MM.1S (cell line): ENCODE results near the gene PSMC4.

Experiments
- DNase-seq: peaks from one replicate; pipeline ENCODE4 v3.0.0-alpha.2; 2015
- H2AFZ ChIP-seq: fragments of 300-600 bp; sonication (generic); 2 replicates; pipeline ENCODE4 v1.6.0; 2016; ENCODE audit warnings: antibody characterized with exemption, low read length
- H3F3A ChIP-seq: fragments of 300-600 bp; sonication (generic); 2 replicates; pipeline ENCODE4 v1.6.1; 2016; ENCODE audit warnings: mild to moderate bottlenecking, antibody characterized with exemption, low read length, moderate library complexity, mixed read lengths; ENCODE audit not compliant: insufficient read depth
- H3K27ac ChIP-seq: fragments of 300-600 bp; sonication (generic); 2 replicates; pipeline ENCODE4 v1.5.1; 2016; ENCODE audit warnings: mild to moderate bottlenecking, low read length
- H3K27me3 ChIP-seq: fragments of 300-600 bp; sonication (generic); replicated peaks from 2 replicates; pipeline ENCODE4 v1.6.0; 2016; ENCODE audit warnings: low read length; ENCODE audit not compliant: insufficient read depth
- H3K36me3 ChIP-seq: fragments of 300-600 bp; sonication (generic); replicated peaks from 2 replicates; pipeline ENCODE4 v1.6.1; 2016; ENCODE audit warnings: mild to moderate bottlenecking, low read length, mixed read lengths; ENCODE audit not compliant: insufficient read depth
- H3K4me1 ChIP-seq: fragments of 300-600 bp; sonication (generic); 2 replicates; pipeline ENCODE4 v1.6.1; 2016; ENCODE audit warnings: low read length, mixed read lengths
- H3K4me2 ChIP-seq: fragments of 300-600 bp; sonication (generic); 2 replicates; pipeline ENCODE4 v1.6.0; 2016; ENCODE audit warnings: low read depth, low read length
- H3K4me3 ChIP-seq: fragments of 300-600 bp; sonication (generic); 2 replicates; pipeline ENCODE4 v1.5.1; 2016; ENCODE audit warnings: low read length, mixed read lengths
- H3K79me2 ChIP-seq: fragments of 300-600 bp; sonication (generic); 2 replicates; pipeline ENCODE4 v1.6.1; 2016; ENCODE audit warnings: mixed run types, low read length, mixed read lengths
- H3K9ac ChIP-seq: fragments of 300-600 bp; sonication (generic); 2 replicates; pipeline ENCODE4 v1.6.1; 2016; ENCODE audit warnings: low read length, mixed read lengths
- H3K9me2 ChIP-seq: fragments of 300-600 bp; sonication (generic); replicated peaks from 2 replicates; pipeline ENCODE4 v1.6.1; 2016; ENCODE audit warnings: mild to moderate bottlenecking, low read length, mixed read lengths; ENCODE audit not compliant: insufficient read depth
- H3K9me3 ChIP-seq: fragments of 300-600 bp; sonication (generic); replicated peaks from 2 replicates; pipeline ENCODE4 v1.6.1; 2016; ENCODE audit warnings: mild to moderate bottlenecking, low read length, mixed read lengths; ENCODE audit not compliant: insufficient read depth
- H4K20me1 ChIP-seq: fragments of 300-600 bp; sonication (generic); 2 replicates; pipeline ENCODE4 v1.6.1; 2016; ENCODE audit warnings: mild to moderate bottlenecking, low read length, moderate library complexity, mixed read lengths; ENCODE audit not compliant: insufficient read depth
- EZH2 ChIP-seq: fragments of 300-600 bp; sonication (generic); optimal IDR thresholded peaks from 2 replicates; pipeline ENCODE3; 2017; ENCODE audit warnings: low read depth, mild to moderate bottlenecking, antibody characterized with exemption, low read length, mixed read lengths
- EZH2phosphoT487 ChIP-seq: fragments of 300-600 bp; sonication (generic); IDR thresholded peaks from 2 replicates; pipeline ENCODE4 v1.6.1; 2018; ENCODE audit warnings: antibody characterized with exemption, low read length
- TF ChIP-seq, protein P1 (sequence below): fragments of 300-600 bp; sonication (generic); IDR thresholded peaks from 2 replicates; pipeline ENCODE4 v1.5.1; 2016; ENCODE audit warnings: antibody characterized with exemption, low read length, mixed read lengths

Gene PSMC4

GRCh38 chr19:39969266-39969665 is 1.7 kb upstream of the PSMC4 start:
- H3K79me2 ChIP-seq = peaks cover 32% of the 10 kb centered on the region
- no peak overlapping the region for H3K4me2 ChIP-seq
- H3K27ac ChIP-seq = no peak overlapping the region
- H2AFZ ChIP-seq = no peak overlapping the region
- no peaks in the 10 kb centered on the region for H3K9me3 ChIP-seq
- H3K4me3 ChIP-seq = no peak overlapping the region
- no peaks in the 10 kb centered on the region for H3F3A ChIP-seq
- H3K4me1 ChIP-seq = peaks cover 13% of the 10 kb centered on the region
- H4K20me1 ChIP-seq = no peaks in the 10 kb centered on the region
- no peak for DNase-seq
- no peak overlapping the region for H3K9ac ChIP-seq
- H3K27me3 ChIP-seq = no peaks in the 10 kb centered on the region
- TF ChIP-seq EZH2phosphoT487 = no peak
- no peak for TF ChIP-seq EZH2
- TF ChIP-seq, protein P1, sequence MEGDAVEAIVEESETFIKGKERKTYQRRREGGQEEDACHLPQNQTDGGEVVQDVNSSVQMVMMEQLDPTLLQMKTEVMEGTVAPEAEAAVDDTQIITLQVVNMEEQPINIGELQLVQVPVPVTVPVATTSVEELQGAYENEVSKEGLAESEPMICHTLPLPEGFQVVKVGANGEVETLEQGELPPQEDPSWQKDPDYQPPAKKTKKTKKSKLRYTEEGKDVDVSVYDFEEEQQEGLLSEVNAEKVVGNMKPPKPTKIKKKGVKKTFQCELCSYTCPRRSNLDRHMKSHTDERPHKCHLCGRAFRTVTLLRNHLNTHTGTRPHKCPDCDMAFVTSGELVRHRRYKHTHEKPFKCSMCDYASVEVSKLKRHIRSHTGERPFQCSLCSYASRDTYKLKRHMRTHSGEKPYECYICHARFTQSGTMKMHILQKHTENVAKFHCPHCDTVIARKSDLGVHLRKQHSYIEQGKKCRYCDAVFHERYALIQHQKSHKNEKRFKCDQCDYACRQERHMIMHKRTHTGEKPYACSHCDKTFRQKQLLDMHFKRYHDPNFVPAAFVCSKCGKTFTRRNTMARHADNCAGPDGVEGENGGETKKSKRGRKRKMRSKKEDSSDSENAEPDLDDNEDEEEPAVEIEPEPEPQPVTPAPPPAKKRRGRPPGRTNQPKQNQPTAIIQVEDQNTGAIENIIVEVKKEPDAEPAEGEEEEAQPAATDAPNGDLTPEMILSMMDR = no peak
- no peaks in the 10 kb centered on the region for H3K9me2 ChIP-seq
- H3K36me3 ChIP-seq = peaks cover 6% of the 10 kb centered on the region

DNA sequence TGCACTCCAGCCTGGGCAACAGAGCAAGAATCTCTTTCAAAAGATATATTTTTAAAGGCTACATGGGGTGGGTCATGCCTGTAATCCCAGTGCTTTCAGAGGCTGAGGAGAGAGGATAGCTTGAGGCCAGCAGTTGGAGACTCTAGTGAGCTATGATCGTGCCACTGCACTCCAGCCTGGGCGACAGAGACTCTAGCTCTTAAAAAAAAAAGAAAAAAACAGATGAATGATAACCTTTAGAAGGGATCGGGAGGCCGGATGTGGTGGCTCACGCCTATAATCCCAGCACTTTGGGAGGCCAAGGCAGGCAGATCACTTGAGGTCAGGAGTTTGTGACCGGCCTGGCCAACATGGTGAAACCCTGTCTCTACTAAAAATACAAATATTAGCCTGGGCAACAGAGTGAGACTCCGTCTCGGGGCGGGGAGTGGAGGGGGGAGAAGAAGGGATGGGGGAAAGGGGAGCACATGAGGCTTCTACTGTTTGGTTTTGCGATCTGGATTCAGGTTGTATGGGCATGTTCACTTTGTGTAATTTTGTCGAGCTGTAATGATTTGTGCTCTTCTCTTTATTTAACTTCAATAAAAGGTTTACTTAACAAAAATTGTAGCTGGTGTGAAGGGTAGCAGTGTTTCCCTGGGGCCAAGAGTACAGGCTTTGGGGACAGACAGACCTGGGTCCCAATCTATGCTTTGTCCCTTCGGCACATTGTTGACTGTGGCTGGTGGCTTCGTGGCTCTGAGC is 1.1 kb upstream of the PSMC4 start:
- Histone ChIP-seq H2AFZ (peak overlapping the region; percentile 73), H3K27ac (no peak overlapping the region; the same call in 1 of the 2 replicates), H3K79me2 (peaks cover 38% of the 10 kb centered on the region), H3F3A (no peaks in the 10 kb centered on the region), H3K9me2 (no peaks in the 10 kb centered on the region), H3K36me3 (peaks cover 11% of the 10 kb centered on the region), H3K9me3 (no peaks in the 10 kb centered on the region), H3K4me2 (peak overlapping the region; percentile 61; the same call in 1 of the 2 replicates), H3K9ac (peak overlapping the region; percentile 64; the same call in 1 of the 2 replicates), H3K4me1 (peaks cover 13% of the 10 kb centered on the region), H4K20me1 (no peaks in the 10 kb centered on the region), H3K27me3 (no peaks in the 10 kb centered on the region), H3K4me3 (peak overlapping the region; percentile 71)
- DNase-seq = no peak
- TF ChIP-seq, protein P1 = no peak
- no peak for TF ChIP-seq EZH2phosphoT487
- TF ChIP-seq EZH2 = no peak

- H3K27ac ChIP-seq = peak overlapping the region; percentile 34; the same call in 1 of the 2 replicates
- H3K36me3 ChIP-seq = peaks cover 12% of the 10 kb centered on the region
- no peaks in the 10 kb centered on the region for H3K9me2 ChIP-seq
- peak overlapping the region; percentile 71 for H3K4me3 ChIP-seq
- peak overlapping the region; percentile 64 for H3K9ac ChIP-seq
- no peaks in the 10 kb centered on the region for H3F3A ChIP-seq
- H3K4me2 ChIP-seq = peak overlapping the region; percentile 61
- no peaks in the 10 kb centered on the region for H3K27me3 ChIP-seq
- peak overlapping the region; percentile 73 for H2AFZ ChIP-seq
- TF ChIP-seq EZH2 (no peak), EZH2phosphoT487 (no peak)
- TF ChIP-seq, protein P1 = no peak
- H3K4me1 ChIP-seq = peaks cover 13% of the 10 kb centered on the region
- no peak for DNase-seq
- H3K9me3 ChIP-seq = no peaks in the 10 kb centered on the region
- H3K79me2 ChIP-seq = peaks cover 39% of the 10 kb centered on the region
- no peaks in the 10 kb centered on the region for H4K20me1 ChIP-seq
These were observed 615 bp upstream of the PSMC4 start for GRCh38 chr19:39970425-39970674.
